ENCODE results near the gene CLECL1. TPM values are rescaled to one million over a fixed set of nuclear protein-coding genes. Genes with fewer than 3 reads are reported as not detected.
"Not testable (repeated sequence)": the region's sequence is repeated elsewhere in the genome, so short reads cannot be mapped to it uniquely, and the experiment has no call there.

Gene CLECL1
- total RNA-seq, 2 experiments from 2014 or later: 0.72 to 1.0 TPM

- Mint-ChIP-seq H3K36me3 (peaks cover 56% of the 10 kb centered on the region), H3K9me3 (peaks cover 12% of the 10 kb centered on the region), H3K4me3 (no peak overlapping the region), H3K4me1 (peaks cover 64% of the 10 kb centered on the region), H3K27me3 (no peaks in the 10 kb centered on the region), H3K27ac (no peak overlapping the region)
- ATAC-seq (ENCODE audit: low read depth) (no peak), DNase-seq (no peak)
- POLR2A ChIA-PET: no interaction called here
These were observed 35.3 kb downstream of the CLECL1 start for GRCh38 chr12:9697619-9698018.

- ATAC-seq (ENCODE audit: low read depth): not testable (repeated sequence)
- H3K9me3 Mint-ChIP-seq: peaks cover 13% of the 10 kb centered on the region
These were observed 37.2 kb downstream of the CLECL1 start for GRCh38 chr12:9695661-9696060.

GRCh38 chr12:9695150-9695549, 37.7 kb downstream of the CLECL1 start:
- H3K4me3 Mint-ChIP-seq; DNase-seq; H3K27me3 Mint-ChIP-seq; ATAC-seq (ENCODE audit: low read depth); POLR2A ChIA-PET; H3K27ac Mint-ChIP-seq: not testable (repeated sequence)
- Mint-ChIP-seq H3K4me1 (peaks cover 48% of the 10 kb centered on the region), H3K36me3 (peaks cover 73% of the 10 kb centered on the region), H3K9me3 (peaks cover 13% of the 10 kb centered on the region)

More at GRCh38 chr12:9695661-9696060, 37.2 kb downstream of the CLECL1 start:
- H3K27ac Mint-ChIP-seq, H3K27me3 Mint-ChIP-seq, DNase-seq, POLR2A ChIA-PET, H3K4me3 Mint-ChIP-seq: not testable (repeated sequence)
- peaks cover 51% of the 10 kb centered on the region for H3K4me1 Mint-ChIP-seq
- H3K36me3 Mint-ChIP-seq: peaks cover 70% of the 10 kb centered on the region

- POLR2A ChIA-PET: no interaction called here
- Mint-ChIP-seq H3K27me3 (no peaks in the 10 kb centered on the region), H3K4me1 (peaks cover 48% of the 10 kb centered on the region), H3K27ac (no peak overlapping the region), H3K9me3 (peaks cover 19% of the 10 kb centered on the region), H3K36me3 (peaks cover 82% of the 10 kb centered on the region), H3K4me3 (no peak overlapping the region)
- ATAC-seq (ENCODE audit: low read depth) (no peak), DNase-seq (no peak)
These were observed 38.7 kb downstream of the CLECL1 start for GRCh38 chr12:9694241-9694640.

GRCh38 chr12:9692909-9693308, 40.0 kb downstream of the CLECL1 start:
- peaks cover 41% of the 10 kb centered on the region for H3K4me1 Mint-ChIP-seq
- H3K36me3 Mint-ChIP-seq: peaks cover 86% of the 10 kb centered on the region
- H3K4me3 Mint-ChIP-seq: no peak overlapping the region
- no peak for ATAC-seq (ENCODE audit: low read depth)
- peak overlapping the region; percentile 9 for H3K27ac Mint-ChIP-seq
- no peak for DNase-seq
- H3K9me3 Mint-ChIP-seq: peaks cover 19% of the 10 kb centered on the region
- no peaks in the 10 kb centered on the region for H3K27me3 Mint-ChIP-seq
- POLR2A ChIA-PET: no interaction called here

- Mint-ChIP-seq H3K27ac (no peak overlapping the region), H3K4me3 (no peak overlapping the region), H3K4me1 (peaks cover 64% of the 10 kb centered on the region), H3K36me3 (peaks cover 85% of the 10 kb centered on the region), H3K27me3 (no peaks in the 10 kb centered on the region), H3K9me3 (peaks cover 17% of the 10 kb centered on the region)
- POLR2A ChIA-PET: interaction anchor here (1.3 to 2.2 kb wide), 3 partner anchors 13 to 31 kb away, joined by 3 to 7 read pairs (median 4); no protein-coding TSS in a partner anchor
- DNase-seq (no peak), ATAC-seq (ENCODE audit: low read depth) (no peak)
These were observed 45.7 kb downstream of the CLECL1 start for GRCh38 chr12:9687228-9687627.

- peak; percentile 18 for ATAC-seq (ENCODE audit: low read depth)
- Mint-ChIP-seq H3K36me3 (peaks cover 84% of the 10 kb centered on the region), H3K4me3 (peak overlapping the region; percentile 57), H3K27me3 (no peaks in the 10 kb centered on the region), H3K4me1 (peaks cover 66% of the 10 kb centered on the region), H3K9me3 (peaks cover 20% of the 10 kb centered on the region), H3K27ac (peak overlapping the region; percentile 75)
- POLR2A ChIA-PET: interaction anchor here (0.9 to 1.3 kb wide), 2 partner anchors 15 to 32 kb away, joined by 3 read pairs; no protein-coding TSS in a partner anchor
- DNase-seq: no peak
These were observed 47.0 kb downstream of the CLECL1 start for GRCh38 chr12:9685915-9686314.

GRCh38 chr12:9685366-9685765, 47.5 kb downstream of the CLECL1 start:
- ATAC-seq (ENCODE audit: low read depth): peak; percentile 57
- H3K27me3 Mint-ChIP-seq, DNase-seq: not testable (repeated sequence)
- Mint-ChIP-seq H3K36me3 (peaks cover 85% of the 10 kb centered on the region), H3K4me3 (peak overlapping the region; percentile 57), H3K4me1 (peaks cover 64% of the 10 kb centered on the region), H3K9me3 (peaks cover 22% of the 10 kb centered on the region), H3K27ac (peak overlapping the region; percentile 75)
- POLR2A ChIA-PET: interaction anchor here (0.7 to 1.8 kb wide), 4 partner anchors 10 to 37 kb away, joined by 3 to 7 read pairs (median 4); no protein-coding TSS in a partner anchor

- not testable (repeated sequence) for ATAC-seq (ENCODE audit: low read depth); DNase-seq; H3K27me3 Mint-ChIP-seq
- Mint-ChIP-seq H3K4me1 (peaks cover 72% of the 10 kb centered on the region), H3K36me3 (peaks cover 81% of the 10 kb centered on the region), H3K27ac (peak overlapping the region; percentile 23), H3K9me3 (peaks cover 23% of the 10 kb centered on the region), H3K4me3 (peak overlapping the region; percentile 8)
- POLR2A ChIA-PET: interaction anchor here (0.7 to 1.7 kb wide), 5 partner anchors 8 to 37 kb away, joined by 4 to 6 read pairs (median 4); partner anchors contain the start of gene CLEC2D
These were observed 49.9 kb downstream of the CLECL1 start for GRCh38 chr12:9682949-9683348.

- H3K4me3 Mint-ChIP-seq: peak overlapping the region; percentile 8
- peaks cover 81% of the 10 kb centered on the region for H3K36me3 Mint-ChIP-seq
- peak overlapping the region; percentile 26 for H3K27ac Mint-ChIP-seq
- peaks cover 70% of the 10 kb centered on the region for H3K4me1 Mint-ChIP-seq
- not testable (repeated sequence) for H3K27me3 Mint-ChIP-seq; DNase-seq; ATAC-seq (ENCODE audit: low read depth)
- peaks cover 23% of the 10 kb centered on the region for H3K9me3 Mint-ChIP-seq
- POLR2A ChIA-PET: interaction anchor here (0.6 to 2.0 kb wide), 5 partner anchors 9 to 66 kb away, joined by 4 to 12 read pairs (median 4); no protein-coding TSS in a partner anchor
These were observed 50.4 kb downstream of the CLECL1 start for GRCh38 chr12:9682508-9682907.

GRCh38 chr12:9674226-9674590, 58.7 kb downstream of the CLECL1 start:
- H3K27ac Mint-ChIP-seq: peak overlapping the region; percentile 99
- peaks cover 61% of the 10 kb centered on the region for H3K4me1 Mint-ChIP-seq
- POLR2A ChIA-PET: interaction anchor here (1.0 to 7.8 kb wide), 21 partner anchors 8 to 713 kb away, joined by 3 to 216 read pairs (median 5); partner anchors contain the start of genes CD69 and CLEC2B
- no peaks in the 10 kb centered on the region for H3K27me3 Mint-ChIP-seq
- no peaks in the 10 kb centered on the region for H3K9me3 Mint-ChIP-seq
- H3K36me3 Mint-ChIP-seq: peaks cover 76% of the 10 kb centered on the region
- ATAC-seq (ENCODE audit: low read depth) (peak; percentile 46), DNase-seq (no peak)
- peak overlapping the region; percentile 95 for H3K4me3 Mint-ChIP-seq

GRCh38 chr12:9673404-9674225, 59.3 kb downstream of the CLECL1 start:
- H3K27ac Mint-ChIP-seq: peak overlapping the region; percentile 99
- H3K4me1 Mint-ChIP-seq: peaks cover 62% of the 10 kb centered on the region
- no peaks in the 10 kb centered on the region for H3K27me3 Mint-ChIP-seq
- no peaks in the 10 kb centered on the region for H3K9me3 Mint-ChIP-seq
- H3K36me3 Mint-ChIP-seq: peaks cover 75% of the 10 kb centered on the region
- POLR2A ChIA-PET: interaction anchor here (0.7 to 7.8 kb wide), 23 partner anchors 8 to 713 kb away, joined by 3 to 216 read pairs (median 5); partner anchors contain the start of genes CD69 and CLEC2B
- peak; percentile 39 for ATAC-seq (ENCODE audit: low read depth)
- peak overlapping the region; percentile 95 for H3K4me3 Mint-ChIP-seq
- DNase-seq: peak; percentile 74
